Aorta (tissue), 5 donors: ENCODE measurements around the gene SAC3D1. TPM values are rescaled to one million over a fixed set of nuclear protein-coding genes. Genes with fewer than 3 reads are reported as not detected.
"Not testable (repeated sequence)": the region's sequence is repeated elsewhere in the genome, so short reads cannot be mapped to it uniquely, and the experiment has no call there.

ENCODE experiments used
- ATAC-seq: fragments of 200-7000 bp; cut with Tn5 transposase; one replicate; pipeline ENCODE4 v1.9.1; 2022; ENCODE audit warnings: moderate library complexity; ENCODE audit not compliant: low FRiP score
- DNase-seq, 2 donors: peaks; one replicate each; pipeline ENCODE4 v3.0.0-alpha.2; 2020
- H3K27ac ChIP-seq, 2 donors: one replicate each; pipeline ENCODE4 v1.5.1; 2013; ENCODE audit warnings: low read length in 2 of 2, mild to moderate bottlenecking in 2 of 2, moderate library complexity in 2 of 2, control low read depth in 1 of 2, inconsistent platforms in 1 of 2, low read depth in 1 of 2
- H3K27me3 ChIP-seq, 2 donors: one replicate each; pipeline ENCODE4 v1.6.1; 2013; ENCODE audit warnings: control low read depth in 1 of 2, low read length in 1 of 2, mild to moderate bottlenecking in 1 of 2, moderate library complexity in 1 of 2; ENCODE audit not compliant: insufficient read depth in 2 of 2, control insufficient read depth in 1 of 2
- H3K36me3 ChIP-seq, 2 donors: one replicate each; pipeline ENCODE4 v1.6.1; 2013; ENCODE audit warnings: control low read depth in 1 of 2, low read length in 1 of 2, mild to moderate bottlenecking in 1 of 2; ENCODE audit not compliant: insufficient read depth in 2 of 2, control insufficient read depth in 1 of 2
- H3K4me1 ChIP-seq, 2 donors: one replicate each; pipeline ENCODE4 v1.6.1; 2013; ENCODE audit warnings: low read length in 2 of 2, control low read depth in 1 of 2, mild to moderate bottlenecking in 1 of 2, moderate library complexity in 1 of 2; ENCODE audit not compliant: insufficient read depth in 2 of 2, control insufficient read depth in 1 of 2
- H3K4me3 ChIP-seq, 2 donors: one replicate each; pipeline ENCODE4 v1.5.1; 2013; ENCODE audit warnings: low read length in 2 of 2, control low read depth in 1 of 2, mild to moderate bottlenecking in 1 of 2
- H3K9me3 ChIP-seq: one replicate; pipeline ENCODE4 v1.6.1; 2013; ENCODE audit warnings: mild to moderate bottlenecking, low read length; ENCODE audit not compliant: control insufficient read depth
- WGBS, 2 donors: extraction: QIAGEN DNeasy Blood & Tissue Kit; methylation state at CpG; one replicate each; pipeline ENCODE4 v1.1.7; 2013; 5-methylcytosine and 5-hydroxymethylcytosine counted together
- intact Hi-C, 2 donors: fragments of 100-400 bp; cut with DNase I; formaldehyde crosslinking; loops; one replicate each; pipeline versions ENCODE4 v1.14.2 to v1.15.0; 2022
- polyA plus RNA-seq, 2 donors: library from polyadenylated mRNA; stranded (reverse); fragments of 200-250 nt; gene quantifications; one replicate each; pipeline ENCODE4 v1.2.3, GENCODE V29; 2013
- total RNA-seq, 2 donors: library from RNA; stranded (reverse); fragmentation: NEBNext Ultra II Directional; extraction: Animal tissue kit (Norgen Biotek cat#: 25700); gene quantifications; one replicate each; pipeline ENCODE4 v1.2.1, GENCODE V29; 2021
- donor health status: healthy with polysubstance abuse.
- donor health status: Bipolar disorder and iron deficiency.
- donor health status: DM: no; HTN: no; CAD: no.
- donor health status: DM: no; HTN: no; CAD: no.
- donor health status: DM: yes; HTN: yes; CAD: no.

Gene SAC3D1
- total and polyA plus RNA-seq, 4 donors, result 3.6 to 7.5 (median 5.2) TPM

- ATAC-seq, result no peak
- no peak overlapping the region for H3K4me3 ChIP-seq
- intact Hi-C loops, result no loop called here
- no peaks in the 10 kb centered on the region for H3K27me3 ChIP-seq
- no peaks in the 10 kb centered on the region for H3K4me1 ChIP-seq
- H3K36me3 ChIP-seq, result no peaks in the 10 kb centered on the region
- 95 to 98% methylated on average over 6 of the region's 6 CpGs for WGBS, 2 donors
- H3K9me3 ChIP-seq, result no peaks in the 10 kb centered on the region
- H3K27ac ChIP-seq, result no peak overlapping the region
- DNase-seq, result no peak
Observed at GRCh38 chr11:65017937-65018336, 23.1 kb upstream of the SAC3D1 start.

- no peak overlapping the region for H3K4me3 ChIP-seq
- no peaks in the 10 kb centered on the region for H3K9me3 ChIP-seq
- intact Hi-C loops, result loop anchor here in 1 of 2 donors (10.0 kb wide), 1 partner anchor 65 kb away; the partner anchor contains the start of genes CDCA5 and ZFPL1
- no peak overlapping the region for H3K27ac ChIP-seq
- ATAC-seq (no peak), DNase-seq (no peak)
- H3K4me1 ChIP-seq, result no peaks in the 10 kb centered on the region
- WGBS, 2 donors, result 89 to 90% methylated on average over 7 of the region's 7 CpGs
- H3K36me3 ChIP-seq, result no peaks in the 10 kb centered on the region
- H3K27me3 ChIP-seq, result no peaks in the 10 kb centered on the region
Observed at GRCh38 chr11:65019824-65020223, 21.2 kb upstream of the SAC3D1 start.

- H3K4me3 ChIP-seq, result no peak overlapping the region
- WGBS, 2 donors, result 87% methylated on average over 3 of the region's 3 CpGs
- no peaks in the 10 kb centered on the region for H3K27me3 ChIP-seq
- no peaks in the 10 kb centered on the region for H3K36me3 ChIP-seq
- intact Hi-C loops, result loop anchor here in 1 of 2 donors (10.0 kb wide), 1 partner anchor 64 kb away; the partner anchor contains the start of genes CDCA5 and ZFPL1
- H3K4me1 ChIP-seq, result no peaks in the 10 kb centered on the region
- ATAC-seq (no peak), DNase-seq (no peak)
- no peak overlapping the region for H3K27ac ChIP-seq
- H3K9me3 ChIP-seq, result no peaks in the 10 kb centered on the region
Observed at GRCh38 chr11:65021003-65021402, 20.0 kb upstream of the SAC3D1 start.

GRCh38 chr11:65021509-65021908 lies 19.5 kb upstream of the SAC3D1 start:
- Histone ChIP-seq H3K27ac (no peak overlapping the region), H3K36me3 (no peaks in the 10 kb centered on the region), H3K4me1 (no peaks in the 10 kb centered on the region), H3K27me3 (no peaks in the 10 kb centered on the region), H3K4me3 (no peak overlapping the region), H3K9me3 (no peaks in the 10 kb centered on the region)
- WGBS, 2 donors, result 87 to 95% methylated on average over 7 to 11 of the region's 11 CpGs
- no peak for ATAC-seq
- no peak for DNase-seq
- intact Hi-C loops, result loop anchor here in 1 of 2 donors (10.0 kb wide), 1 partner anchor 63 kb away; the partner anchor contains the start of genes CDCA5 and ZFPL1

GRCh38 chr11:65023502-65023901 lies 17.5 kb upstream of the SAC3D1 start:
- H3K27ac ChIP-seq, H3K36me3 ChIP-seq, ATAC-seq, DNase-seq, H3K9me3 ChIP-seq, H3K27me3 ChIP-seq, H3K4me3 ChIP-seq, H3K4me1 ChIP-seq: not testable (repeated sequence)
- WGBS, 2 donors, result 75 to 84% methylated on average over 8 of the region's 8 CpGs
- intact Hi-C loops, result loop anchor here in 1 of 2 donors (10.0 kb wide), 1 partner anchor 61 kb away; the partner anchor contains the start of genes CDCA5 and ZFPL1

- peak overlapping the region in 1 of 2 donors; percentile 50 for H3K27ac ChIP-seq
- no peak for DNase-seq
- H3K4me3 ChIP-seq, result no peak overlapping the region
- ATAC-seq, result no peak
- intact Hi-C loops, result loop anchor here in 1 of 2 donors (10.0 kb wide), 1 partner anchor 58 kb away; the partner anchor contains the start of genes CDCA5 and ZFPL1
- H3K27me3 ChIP-seq, result no peaks in the 10 kb centered on the region
- no peaks in the 10 kb centered on the region for H3K9me3 ChIP-seq
- no peaks in the 10 kb centered on the region for H3K4me1 ChIP-seq
- 56% methylated on average over 10 of the region's 10 CpGs for WGBS, 2 donors
- no peaks in the 10 kb centered on the region for H3K36me3 ChIP-seq
Observed at GRCh38 chr11:65026810-65027209, 14.2 kb upstream of the SAC3D1 start.

- DNase-seq (peak; percentile 95 to 97), ATAC-seq (peak; percentile 99)
- Histone ChIP-seq H3K4me1 (no peaks in the 10 kb centered on the region), H3K4me3 (peak within 1 kb of the TSS; percentile 28 to 83), H3K27me3 (no peaks in the 10 kb centered on the region), H3K27ac (peak within 1 kb of the TSS in 1 of 2 donors; percentile 50), H3K36me3 (no peaks in the 10 kb centered on the region), H3K9me3 (no peaks in the 10 kb centered on the region)
- intact Hi-C loops, result loop anchor here in 1 of 2 donors (10.0 kb wide), 1 partner anchor 57 kb away; the partner anchor contains the start of genes CDCA5 and ZFPL1
- WGBS, 2 donors, result 0 to 1% methylated on average over 50 to 51 of the region's 51 CpGs
Observed at GRCh38 chr11:65027213-65028067, 13.6 kb upstream of the SAC3D1 start, which contains the start of gene SNX15. SNX15 (plus strand) TSS chr11:65027439; CDS start chr11:65027538, 99 bp downstream.

- H3K4me1 ChIP-seq, result no peaks in the 10 kb centered on the region
- DNase-seq (no peak), ATAC-seq (no peak)
- intact Hi-C loops, result no loop called here
- WGBS, 2 donors, result 81 to 92% methylated on average over 12 to 13 of the region's 13 CpGs
- no peaks in the 10 kb centered on the region for H3K36me3 ChIP-seq
- no peak overlapping the region for H3K4me3 ChIP-seq
- no peaks in the 10 kb centered on the region for H3K27me3 ChIP-seq
- H3K9me3 ChIP-seq, result no peaks in the 10 kb centered on the region
- no peak overlapping the region for H3K27ac ChIP-seq
Observed at GRCh38 chr11:65032216-65032615, 8.8 kb upstream of the SAC3D1 start.
